GM10266 (cell line): Measurements from ENCODE around the gene NFYC.

Experiments used
- DNase-seq: peaks from one replicate; pipeline ENCODE4 v3.0.0; 2012; ENCODE audit errors: extremely low spot score
- CTCF ChIP-seq: IDR thresholded peaks from 2 replicates; pipeline ENCODE4 v1.5.1; 2012; ENCODE audit warnings: mild to moderate bottlenecking, low read depth; ENCODE audit not compliant: control insufficient read depth, insufficient read depth; ENCODE audit errors: missing control alignments

NFYC gene

GRCh38 chr1:40650075-40650474, 41.4 kb upstream of the NFYC start:
- DNase-seq = no peak
- TF ChIP-seq CTCF = peak; percentile 45

- TF ChIP-seq CTCF = no peak
- DNase-seq = no peak
Observed at GRCh38 chr1:40651138-40651857, 40.2 kb upstream of the NFYC start.

- TF ChIP-seq CTCF = no peak
- DNase-seq = no peak
Observed at GRCh38 chr1:40652468-40652867, 39.0 kb upstream of the NFYC start.

GRCh38 chr1:40652979-40653378, 38.5 kb upstream of the NFYC start:
- no peak for TF ChIP-seq CTCF
- no peak for DNase-seq

GRCh38 chr1:40653851-40654537, 37.5 kb upstream of the NFYC start:
- no peak for TF ChIP-seq CTCF
- no peak for DNase-seq

- DNase-seq = no peak
- no peak for TF ChIP-seq CTCF
Observed at GRCh38 chr1:40657046-40657445, 34.5 kb upstream of the NFYC start.
